Effector memory CD4-positive, alpha-beta T cell (primary cell): ENCODE results near the gene ENSA.
"Not testable (repeated sequence)": the region's sequence is repeated elsewhere in the genome, so short reads cannot be mapped to it uniquely, and the experiment has no call there.

Source experiments
- DNase-seq, 3 donors: peaks; one replicate each; pipeline ENCODE4 v3.0.0-alpha.2; 2020
- H3K27ac ChIP-seq: 2 replicates; pipeline ENCODE4 v1.7.0; 2013; ENCODE audit warnings: mild to moderate bottlenecking, low read length, moderate library complexity; ENCODE audit not compliant: insufficient read depth, poor library complexity, severe bottlenecking
- H3K27me3 ChIP-seq: replicated peaks from 2 replicates; pipeline ENCODE4 v1.7.0; 2013; ENCODE audit warnings: mild to moderate bottlenecking, low read length; ENCODE audit not compliant: insufficient read depth, control insufficient read depth, poor library complexity, severe bottlenecking
- H3K36me3 ChIP-seq: 2 replicates; pipeline ENCODE4 v1.7.0; 2013; ENCODE audit warnings: mild to moderate bottlenecking, low read length, moderate library complexity; ENCODE audit not compliant: control insufficient read depth, insufficient read depth
- H3K4me1 ChIP-seq: 2 replicates; pipeline ENCODE4 v1.7.0; 2013; ENCODE audit warnings: low read length, mild to moderate bottlenecking; ENCODE audit not compliant: control insufficient read depth, insufficient read depth, poor library complexity, severe bottlenecking
- H3K4me3 ChIP-seq: 2 replicates; pipeline ENCODE4 v1.7.0; 2013; ENCODE audit warnings: low read length, low read depth, mild to moderate bottlenecking; ENCODE audit not compliant: insufficient read depth, poor library complexity, severe bottlenecking
- H3K9me3 ChIP-seq: 2 replicates; pipeline ENCODE4 v1.7.0; 2013; ENCODE audit warnings: mild to moderate bottlenecking, low read length, moderate library complexity; ENCODE audit not compliant: control insufficient read depth

ENSA gene

GRCh38 chr1:150609732-150610131, 19.7 kb downstream of the ENSA start:
- no peak for DNase-seq
- no peaks in the 10 kb centered on the region for H3K9me3 ChIP-seq
- peak overlapping the region; percentile 97 for H3K27ac ChIP-seq
- H3K4me1 ChIP-seq = peaks cover 32% of the 10 kb centered on the region
- no peaks in the 10 kb centered on the region for H3K36me3 ChIP-seq
- H3K4me3 ChIP-seq = no peak overlapping the region
- H3K27me3 ChIP-seq = no peaks in the 10 kb centered on the region

- H3K36me3 ChIP-seq = no peaks in the 10 kb centered on the region
- no peak overlapping the region for H3K4me3 ChIP-seq
- no peak overlapping the region for H3K27ac ChIP-seq
- no peaks in the 10 kb centered on the region for H3K27me3 ChIP-seq
- no peak for DNase-seq
- peaks cover 9% of the 10 kb centered on the region for H3K4me1 ChIP-seq
- no peaks in the 10 kb centered on the region for H3K9me3 ChIP-seq
Observed at GRCh38 chr1:150606463-150607142, 22.8 kb downstream of the ENSA start.

DNA sequence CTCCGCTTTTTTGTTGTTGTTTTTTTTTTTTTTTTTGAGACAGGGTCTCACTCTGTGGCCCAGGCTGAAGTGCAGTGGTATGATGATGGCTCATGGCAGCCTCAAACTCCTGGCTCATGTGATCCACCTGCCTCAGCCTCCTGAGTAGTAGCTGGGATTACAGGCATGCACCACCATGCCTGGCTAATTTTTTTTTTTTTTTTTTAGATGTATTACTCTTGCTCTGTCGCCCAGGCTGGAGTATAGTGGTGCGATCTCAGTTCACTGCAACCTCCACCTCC, 24.0 kb downstream of the ENSA start:
- not testable (repeated sequence) for H3K4me3 ChIP-seq, H3K27me3 ChIP-seq, H3K36me3 ChIP-seq, H3K27ac ChIP-seq, DNase-seq, H3K4me1 ChIP-seq, H3K9me3 ChIP-seq

DNA sequence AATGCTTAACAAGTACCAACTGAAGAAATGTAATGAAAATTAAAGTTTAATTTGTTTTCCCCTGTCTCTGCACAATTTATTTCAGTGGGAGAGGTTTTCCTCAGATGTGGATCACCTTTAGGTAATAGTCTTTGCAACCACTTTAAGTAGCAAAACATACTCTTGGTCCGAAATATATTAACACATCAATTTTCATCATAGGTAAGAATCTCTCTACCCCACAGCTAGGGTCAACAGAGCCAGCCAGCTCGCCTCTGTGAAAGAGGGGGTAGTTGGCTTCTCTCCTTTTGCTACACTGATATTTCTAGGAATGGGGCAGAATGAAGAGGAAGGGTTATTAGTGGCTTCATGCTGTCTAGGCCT, 25.2 kb downstream of the ENSA start:
- Histone ChIP-seq H3K36me3 (no peaks in the 10 kb centered on the region), H3K9me3 (no peaks in the 10 kb centered on the region), H3K4me3 (no peak overlapping the region), H3K27me3 (no peaks in the 10 kb centered on the region), H3K4me1 (no peaks in the 10 kb centered on the region), H3K27ac (no peak overlapping the region)
- DNase-seq = no peak

DNA sequence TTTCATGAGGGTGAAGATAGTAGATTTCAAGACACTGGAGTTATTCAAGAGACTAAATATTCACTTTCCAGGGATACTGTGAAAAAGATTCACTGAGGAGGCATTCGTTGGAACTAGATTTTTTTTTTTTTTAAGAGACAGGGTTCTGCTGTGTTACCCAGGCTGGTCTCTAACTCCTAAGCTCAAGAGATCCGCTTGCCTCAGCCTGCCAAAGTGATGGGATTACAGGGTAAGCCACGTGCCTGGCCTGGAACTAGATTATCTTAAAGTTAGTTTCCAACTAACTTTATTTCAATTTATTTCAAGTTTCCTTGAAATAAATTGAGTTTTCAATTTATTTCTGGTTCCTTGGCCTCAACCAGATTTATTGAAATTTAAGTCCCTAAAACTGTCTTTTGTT, 25.7 kb downstream of the ENSA start:
- no peak for DNase-seq
- H3K36me3 ChIP-seq = no peaks in the 10 kb centered on the region
- H3K27me3 ChIP-seq = no peaks in the 10 kb centered on the region
- no peak overlapping the region for H3K27ac ChIP-seq
- no peak overlapping the region for H3K4me3 ChIP-seq
- H3K9me3 ChIP-seq = no peaks in the 10 kb centered on the region
- no peaks in the 10 kb centered on the region for H3K4me1 ChIP-seq

GRCh38 chr1:150602372-150602771, 27.0 kb downstream of the ENSA start:
- not testable (repeated sequence) for H3K27me3 ChIP-seq, H3K27ac ChIP-seq, H3K4me3 ChIP-seq, H3K4me1 ChIP-seq, H3K9me3 ChIP-seq, H3K36me3 ChIP-seq, DNase-seq

DNA sequence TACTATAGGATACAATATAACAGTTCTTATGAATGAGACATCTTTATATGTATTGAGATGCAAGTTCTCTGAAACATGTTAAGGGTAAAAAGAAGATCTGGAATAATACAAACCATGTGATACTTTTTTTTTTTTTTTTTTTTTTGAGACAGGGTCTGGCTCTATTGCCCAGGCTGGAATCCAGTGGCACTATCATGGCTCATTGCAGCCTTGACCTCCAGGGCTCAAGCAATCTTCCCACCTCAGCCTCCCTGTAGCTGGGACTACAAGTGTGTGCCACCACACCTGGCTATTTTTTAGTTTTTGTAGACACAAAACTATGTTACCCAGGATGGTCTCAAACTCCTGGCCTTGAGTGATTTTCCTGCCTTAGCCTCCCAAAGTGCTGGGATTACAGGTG, 27.9 kb downstream of the ENSA start:
- Histone ChIP-seq H3K27ac (no peak overlapping the region), H3K36me3 (no peaks in the 10 kb centered on the region), H3K9me3 (no peaks in the 10 kb centered on the region), H3K4me1 (no peaks in the 10 kb centered on the region), H3K4me3 (no peak overlapping the region), H3K27me3 (no peaks in the 10 kb centered on the region)
- no peak for DNase-seq

DNA sequence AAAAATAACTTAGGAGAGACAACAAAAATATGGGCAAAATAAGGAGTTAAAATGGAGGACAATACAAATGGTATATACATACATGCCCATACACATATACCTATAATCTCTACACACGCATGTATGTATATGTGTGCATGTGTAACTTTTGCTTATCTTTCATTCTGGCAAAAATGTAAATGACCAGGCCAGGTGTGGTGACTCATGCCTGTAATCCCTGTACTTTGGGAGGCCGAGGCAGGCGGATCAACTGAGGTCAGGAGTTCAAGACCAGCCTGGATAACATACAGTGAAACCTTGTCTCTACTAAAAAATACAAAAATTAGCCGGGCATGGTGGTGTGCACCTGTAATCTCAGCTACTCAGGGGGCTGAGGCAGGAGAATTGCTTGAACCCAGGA, 31.1 kb downstream of the ENSA start:
- H3K4me1 ChIP-seq, H3K9me3 ChIP-seq, H3K27ac ChIP-seq, H3K4me3 ChIP-seq, H3K27me3 ChIP-seq, DNase-seq, H3K36me3 ChIP-seq: not testable (repeated sequence)

DNA sequence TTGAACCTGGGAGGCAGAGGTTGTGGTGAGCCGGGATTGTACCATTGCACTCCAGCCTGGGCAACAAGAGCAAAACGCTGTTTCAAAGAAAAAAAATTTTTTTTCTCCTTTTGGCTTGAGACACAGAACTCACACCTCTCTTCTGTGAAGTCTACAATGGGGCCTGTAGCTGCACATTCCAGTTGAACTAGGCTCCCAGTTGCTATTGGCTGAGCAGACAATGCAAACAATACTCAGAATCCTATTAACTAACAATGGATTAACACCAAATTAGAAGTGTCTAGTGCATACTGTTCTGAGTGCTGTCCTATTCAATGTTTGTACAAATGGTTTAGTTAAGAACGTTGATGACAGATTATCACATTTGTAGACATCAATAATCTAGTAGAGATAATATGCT, 32.4 kb downstream of the ENSA start:
- Histone ChIP-seq H3K27me3 (no peaks in the 10 kb centered on the region), H3K4me1 (no peaks in the 10 kb centered on the region), H3K4me3 (no peak overlapping the region), H3K36me3 (no peaks in the 10 kb centered on the region), H3K9me3 (no peaks in the 10 kb centered on the region), H3K27ac (no peak overlapping the region)
- DNase-seq = no peak

DNA sequence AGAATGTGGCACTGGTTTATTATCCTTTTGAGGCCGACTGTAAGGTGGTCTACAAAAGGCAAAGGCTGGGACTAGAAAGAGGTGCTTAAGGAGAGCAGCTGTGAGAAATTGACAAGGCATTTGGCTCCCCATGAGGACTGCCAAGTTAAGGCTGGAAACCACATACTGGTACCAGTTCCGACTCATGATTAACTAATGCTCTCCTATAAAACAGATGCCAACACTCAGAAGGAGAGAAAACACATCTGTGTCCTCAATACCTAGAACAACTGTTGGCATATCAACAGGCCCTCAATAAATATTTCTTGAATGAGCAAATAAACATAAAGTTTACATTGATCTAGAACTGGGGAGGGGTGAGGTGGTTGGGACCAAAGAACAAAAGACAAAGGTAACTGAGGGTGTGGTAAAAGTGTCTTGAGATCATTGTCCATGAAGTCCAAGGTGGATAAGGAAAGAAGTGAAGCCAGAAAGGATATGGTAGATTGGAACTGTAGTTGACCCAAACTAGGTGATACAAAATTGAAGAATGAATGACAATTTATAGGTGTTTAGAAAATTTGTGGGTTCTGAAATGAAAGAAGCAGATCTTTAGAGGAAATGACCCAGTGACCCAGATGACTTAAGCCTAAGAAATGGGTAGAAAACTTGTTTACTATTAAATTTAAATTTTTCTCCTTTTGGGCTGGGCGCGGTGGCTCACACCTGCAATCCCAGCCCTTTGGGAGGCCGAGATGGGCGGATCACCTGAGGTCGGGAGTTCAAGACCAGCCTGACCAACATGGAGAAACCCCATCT, 33.1 kb downstream of the ENSA start:
- no peaks in the 10 kb centered on the region for H3K4me1 ChIP-seq
- no peaks in the 10 kb centered on the region for H3K9me3 ChIP-seq
- peak overlapping the region; percentile 15 for H3K27ac ChIP-seq
- H3K36me3 ChIP-seq = no peaks in the 10 kb centered on the region
- no peak overlapping the region for H3K4me3 ChIP-seq
- DNase-seq = peak in 1 of 3 donors; percentile 19
- no peaks in the 10 kb centered on the region for H3K27me3 ChIP-seq
